ACHN (cell line): ENCODE results near the gene PGAM2.
"Not testable (repeated sequence)": the region's sequence is repeated elsewhere in the genome, so short reads cannot be mapped to it uniquely, and the experiment has no call there.

Experiments
- DNase-seq: peaks from one replicate; pipeline ENCODE4 v3.0.0-alpha.2; 2015
- in situ Hi-C: cut with HindIII; loops from 2 replicates; pipeline ENCODE4 v1.10.0; 2017; ENCODE audit warnings: low sequenced_read_pairs, low pct_ligation_motif_present, low pct_unique_long_range_greater_than_20kb

The PGAM2 gene

GRCh38 chr7:44018857-44019807, 46.2 kb downstream of the PGAM2 start:
- peak; percentile 99 for DNase-seq
- in situ Hi-C loops: not testable (repeated sequence)

GRCh38 chr7:44015090-44015489, 50.3 kb downstream of the PGAM2 start:
- in situ Hi-C loops, DNase-seq: not testable (repeated sequence)
